HepG2 (cell line): ENCODE data around the gene KLRD1. TPM values are rescaled to one million over a fixed set of nuclear protein-coding genes. Genes with fewer than 3 reads are reported as not detected.

Source experiments
- ATAC-seq: fragments of 200-7000 bp; cut with Tn5 transposase; 3 replicates; pipeline ENCODE4 v1.9.1; 2020; ENCODE audit warnings: mild to moderate bottlenecking, moderate library complexity
- BruUV-seq: library from RNA; stranded (reverse); fragments of 400-500 nt; replicated peaks from 2 replicates; lab custom pipeline; 2021; lab: Mats Ljungman, UMichigan
- CTCF ChIA-PET: fragments of 300-600 bp; formaldehyde crosslinking; extraction: SDS; loops from one replicate; lab custom pipeline; 2021; ENCODE audit warnings: low total read pairs, inconsistent platforms, low intra/inter-chr PET ratio; lab: Yijun Ruan, JAX
- POLR2A ChIA-PET: fragments of 350-600 bp; sonication (Branson Sonifier 250); formaldehyde crosslinking; loops from one replicate; lab custom pipeline; 2020; ENCODE audit warnings: antibody characterized with exemption, inconsistent platforms; lab: Yijun Ruan, JAX
- DNase-seq: peaks from one replicate; pipeline ENCODE4 v3.0.0-alpha.2; 2015; ENCODE audit warnings: low spot score
- FAIRE-seq: peaks from 3 replicates; lab custom pipeline; 2011; peaks lifted over from hg19 to GRCh38; lab: Jason Lieb, UNC
- H2AFZ ChIP-seq: one replicate; pipeline ENCODE4 v1.6.1; 2011; ENCODE audit warnings: low read length, inconsistent platforms
- H3K27ac ChIP-seq: fragments of 300-600 bp; 3 replicates; pipeline ENCODE4 v1.8.0; 2011; ENCODE audit warnings: mixed run types, mild to moderate bottlenecking, mixed read lengths, low read length, inconsistent platforms; ENCODE audit not compliant: insufficient read depth; ENCODE audit errors: extremely low read length
- H3K27me3 ChIP-seq, 2 experiments: fragments of 200-600 bp in 1 of 2; 2 replicates in 1 of 2; 3 replicates in 1 of 2; pipeline versions ENCODE4 v1.6.0 to v1.8.0; 2011; ENCODE audit warnings: low read length in 2 of 2, mild to moderate bottlenecking in 2 of 2, moderate library complexity in 2 of 2, inconsistent platforms in 1 of 2; ENCODE audit not compliant: insufficient read depth in 2 of 2, control insufficient read depth in 1 of 2
- H3K36me3 ChIP-seq, 2 experiments: fragments of 200-600 bp in 1 of 2; replicated peaks in 1 of 2; 2 replicates in 1 of 2; 3 replicates in 1 of 2; pipeline versions ENCODE4 v1.5.1 to v1.8.0; 2011; ENCODE audit warnings: low read length in 2 of 2, inconsistent platforms in 1 of 2; ENCODE audit not compliant: insufficient read depth in 2 of 2, control insufficient read depth in 1 of 2
- H3K4me1 ChIP-seq: 2 replicates; pipeline ENCODE4 v1.5.1; 2012; ENCODE audit warnings: low read length, inconsistent platforms; ENCODE audit not compliant: insufficient read depth
- H3K4me2 ChIP-seq: 2 replicates; pipeline ENCODE4 v1.6.0; 2011; ENCODE audit warnings: low read depth, low read length, inconsistent platforms
- H3K4me3 ChIP-seq, 3 experiments: fragments of 200-600 bp in 1 of 3; sonication (generic), shearing (Covaris generic) in 1 of 3; replicated peaks in 1 of 3; 2 replicates each; pipeline ENCODE4 v1.5.1; 2011 to 2016; ENCODE audit warnings: low read length in 3 of 3, inconsistent platforms in 2 of 3, low read depth in 2 of 3, mild to moderate bottlenecking in 2 of 3, control low read depth in 1 of 3, mixed read lengths in 1 of 3; ENCODE audit not compliant: insufficient read depth in 1 of 3
- H3K79me2 ChIP-seq: one replicate; pipeline ENCODE4 v1.6.1; 2011; ENCODE audit warnings: low read length, inconsistent platforms; ENCODE audit not compliant: insufficient read depth
- H3K9ac ChIP-seq: 2 replicates; pipeline ENCODE4 v1.6.0; 2011; ENCODE audit warnings: mild to moderate bottlenecking, low read depth, low read length, inconsistent platforms; ENCODE audit not compliant: insufficient read depth
- H3K9me3 ChIP-seq: 2 replicates; pipeline ENCODE4 v1.5.1; 2012; ENCODE audit warnings: mild to moderate bottlenecking, low read length
- H4K20me1 ChIP-seq: 2 replicates; pipeline ENCODE4 v1.6.0; 2011; ENCODE audit warnings: inconsistent platforms, mild to moderate bottlenecking, low read length, moderate library complexity; ENCODE audit not compliant: insufficient read depth
- ARHGAP35 ChIP-seq: sonication (generic); formaldehyde crosslinking; IDR thresholded peaks from 2 replicates; pipeline ENCODE4 v1.9.0; 2022; ENCODE audit warnings: mild to moderate bottlenecking, inconsistent platforms, moderate library complexity, missing genetic modification reagents, borderline replicate concordance
- HMGA1 ChIP-seq: sonication (generic); formaldehyde crosslinking; conservative IDR thresholded peaks from 2 replicates; pipeline ENCODE4 v1.4.0; 2020; ENCODE audit warnings: missing genetic modification reagents
- HOXA9 ChIP-seq: sonication (generic); formaldehyde crosslinking; IDR thresholded peaks from 2 replicates; pipeline ENCODE4 v1.8.1; 2022; ENCODE audit warnings: missing genetic modification reagents, mild to moderate bottlenecking, moderate library complexity, borderline replicate concordance
- ISX ChIP-seq: sonication (generic); formaldehyde crosslinking; conservative IDR thresholded peaks from 2 replicates; pipeline ENCODE4 v1.5.0; 2020; ENCODE audit warnings: missing genetic modification reagents
- KDM3A ChIP-seq: IDR thresholded peaks from 2 replicates; pipeline ENCODE4 v1.6.1; 2018; ENCODE audit warnings: low read depth, missing compliant biosample characterization
- MEIS1 ChIP-seq: sonication (generic); formaldehyde crosslinking; IDR thresholded peaks from 2 replicates; pipeline ENCODE4 v1.9.0; 2021; ENCODE audit warnings: mild to moderate bottlenecking, missing genetic modification reagents, moderate library complexity, borderline replicate concordance
- MTF1 ChIP-seq: sonication (generic); formaldehyde crosslinking; IDR thresholded peaks from 2 replicates; pipeline ENCODE4 v1.5.0; 2020; ENCODE audit warnings: missing genetic modification reagents
- RBM22 ChIP-seq: fragments of 200-400 bp; formaldehyde crosslinking; optimal IDR thresholded peaks from 2 replicates; pipeline ENCODE3; 2017; ENCODE audit warnings: mild to moderate bottlenecking, low read length, moderate library complexity
- SP4 ChIP-seq: sonication (generic); formaldehyde crosslinking; IDR thresholded peaks from 2 replicates; pipeline ENCODE4 v1.8.1; 2023; ENCODE audit warnings: mild to moderate bottlenecking, missing genetic modification reagents
- ZBTB1 ChIP-seq: sonication (generic); formaldehyde crosslinking; IDR thresholded peaks from 2 replicates; pipeline ENCODE4 v1.4.0; 2020; ENCODE audit warnings: missing genetic modification reagents, borderline replicate concordance
- ZNF430 ChIP-seq: sonication (generic); formaldehyde crosslinking; IDR thresholded peaks from 2 replicates; pipeline ENCODE4 v1.9.0; 2021; ENCODE audit warnings: mild to moderate bottlenecking, missing genetic modification reagents
- ZNF562 ChIP-seq: sonication (generic); formaldehyde crosslinking; IDR thresholded peaks from 2 replicates; pipeline ENCODE4 v1.8.0; 2022; ENCODE audit warnings: missing genetic modification reagents, borderline replicate concordance
- ZSCAN31 ChIP-seq: sonication (generic); formaldehyde crosslinking; IDR thresholded peaks from 2 replicates; pipeline ENCODE4 v1.5.0; 2020; ENCODE audit warnings: low read depth, mild to moderate bottlenecking, missing genetic modification reagents
- whole genome bisulfite sequencing: methylation state at CpG from one replicate; pipeline ENCODE4 v1.1.6; 2017; ENCODE audit warnings: low lambda C conversion rate; 5-methylcytosine and 5-hydroxymethylcytosine counted together
- in situ Hi-C: cut with HindIII; loops from 2 replicates; pipeline ENCODE4 v1.10.0; 2017; ENCODE audit warnings: low pct_unique_long_range_greater_than_20kb; ENCODE audit not compliant: extremely low pct_ligation_motif_present
- intact Hi-C: fragments of 100-400 bp; cut with micrococcal nuclease; formaldehyde crosslinking; loops from one replicate; pipeline ENCODE4 v1.10.0; 2022; ENCODE audit not compliant: unreplicated experiment
- polyA plus RNA-seq, 8 experiments: library from polyadenylated mRNA; depleted of rRNA in 3 of 8; stranded (reverse) in 7 of 8; unstranded in 1 of 8; fragments of >200 nt; fragmentation: Illumina TruSeq in 4 of 8; extraction: Trizol in 4 of 8; gene quantifications; 2 replicates each; pipeline versions ENCODE4 v1.2.1 to v1.2.3, GENCODE V29; 2011 to 2016; ENCODE audit warnings: low read depth in 4 of 8, missing spikeins in 1 of 8, mixed read lengths in 1 of 8; ENCODE audit not compliant: insufficient read depth in 1 of 8
- total RNA-seq, 5 experiments: library from RNA; depleted of rRNA; stranded (reverse); fragments of >200 nt; fragmentation: Illumina TruSeq; extraction: Trizol; gene quantifications; 2 replicates each; pipeline ENCODE4 v1.2.3, GENCODE V29; 2016; ENCODE audit warnings: low read depth in 1 of 5
- TF ChIP-seq, protein P1 (sequence below): sonication (generic); formaldehyde crosslinking; conservative IDR thresholded peaks from 2 replicates; pipeline ENCODE4 v1.4.0; 2020; ENCODE audit warnings: missing genetic modification reagents
- TF ChIP-seq, protein P2 (sequence below): sonication (generic); formaldehyde crosslinking; IDR thresholded peaks from 2 replicates; pipeline ENCODE4 v1.8.1; 2023; ENCODE audit warnings: mild to moderate bottlenecking, missing genetic modification reagents, borderline replicate concordance
- TF ChIP-seq, protein P3 (sequence below): IDR thresholded peaks from 2 replicates; pipeline ENCODE4 v1.6.1; 2012; ENCODE audit warnings: low read length, improper control_type of control experiment

The KLRD1 gene
- total and polyA plus RNA-seq, 2 of the 13 experiments (the other 11 are each of a cell fraction or from before 2014, with no cell fraction given), result 0.01 TPM; not detected in 1

DNA sequence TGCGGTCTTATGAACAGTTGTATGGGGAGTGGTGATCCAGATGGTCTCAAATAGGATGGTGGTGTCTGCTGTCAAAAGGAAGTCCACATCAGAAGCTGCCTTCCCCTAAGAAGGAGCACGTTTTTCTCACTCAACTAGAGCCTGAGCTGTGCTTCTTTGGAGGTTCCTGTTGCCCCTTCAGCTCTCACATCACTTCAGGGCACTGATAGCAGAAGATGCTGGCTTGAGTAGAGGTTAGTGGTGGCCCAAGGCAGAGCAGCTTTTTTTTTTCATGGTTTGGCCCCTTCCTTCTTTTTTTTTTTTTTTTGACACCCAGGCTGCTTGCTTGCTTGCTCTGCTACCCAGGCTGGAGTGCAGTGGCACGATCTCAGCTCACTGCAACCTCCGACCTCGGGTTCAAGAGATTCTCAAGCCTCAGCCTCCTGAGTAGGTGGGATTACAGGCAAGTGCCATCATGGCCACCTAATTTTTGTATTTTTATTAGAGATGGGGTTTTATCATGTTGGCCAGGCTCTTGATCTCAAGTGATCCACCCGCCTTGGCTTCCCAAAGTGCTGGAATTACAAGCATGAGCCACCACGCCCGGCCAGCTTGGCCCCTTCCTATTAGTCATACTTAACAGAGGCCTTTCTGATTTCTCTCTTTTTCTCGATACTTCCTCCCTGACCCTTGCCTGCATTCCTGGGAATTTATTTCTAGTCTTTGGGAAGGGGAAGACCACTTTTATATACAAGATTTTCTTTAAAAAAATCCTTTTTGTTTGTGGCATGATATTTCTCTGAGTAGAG, 31.6 kb downstream of the KLRD1 start:
- no TSS peak for BruUV-seq
- Histone ChIP-seq H3K4me3 (no peak overlapping the region), H3K79me2 (no peaks in the 10 kb centered on the region), H3K9ac (no peak overlapping the region), H3K27ac (no peak overlapping the region), H3K4me2 (no peak overlapping the region), H3K4me1 (no peaks in the 10 kb centered on the region), H3K36me3 (no peaks in the 10 kb centered on the region), H3K9me3 (no peaks in the 10 kb centered on the region), H3K27me3 (no peaks in the 10 kb centered on the region; a peak in 1 of 5 replicates), H4K20me1 (no peaks in the 10 kb centered on the region), H2AFZ (no peak overlapping the region)
- ChIA-PET POLR2A (no interaction called here), CTCF (no interaction called here)
- no peak for DNase-seq
- WGBS, result 16% methylated on average over 9 of the region's 9 CpGs
- in situ Hi-C loops (no loop called here), intact Hi-C loops (no loop called here)
- ATAC-seq, result no peak
- FAIRE-seq, result no peak
- TF ChIP-seq ISX (no peak), ZBTB1 (CRISPR knock-in tag) (no peak), KDM3A (CRISPR knock-in tag) (no peak), ARHGAP35 (no peak), MEIS1 (CRISPR knock-in tag) (no peak), HOXA9 (no peak), ZNF562 (no peak), HMGA1 (CRISPR knock-in tag) (no peak), ZNF430 (CRISPR knock-in tag) (no peak), SP4 (CRISPR knock-in tag) (no peak), MTF1 (CRISPR knock-in tag) (no peak), RBM22 (no peak), ZSCAN31 (CRISPR knock-in tag) (no peak)
- TF ChIP-seq, protein P1, sequence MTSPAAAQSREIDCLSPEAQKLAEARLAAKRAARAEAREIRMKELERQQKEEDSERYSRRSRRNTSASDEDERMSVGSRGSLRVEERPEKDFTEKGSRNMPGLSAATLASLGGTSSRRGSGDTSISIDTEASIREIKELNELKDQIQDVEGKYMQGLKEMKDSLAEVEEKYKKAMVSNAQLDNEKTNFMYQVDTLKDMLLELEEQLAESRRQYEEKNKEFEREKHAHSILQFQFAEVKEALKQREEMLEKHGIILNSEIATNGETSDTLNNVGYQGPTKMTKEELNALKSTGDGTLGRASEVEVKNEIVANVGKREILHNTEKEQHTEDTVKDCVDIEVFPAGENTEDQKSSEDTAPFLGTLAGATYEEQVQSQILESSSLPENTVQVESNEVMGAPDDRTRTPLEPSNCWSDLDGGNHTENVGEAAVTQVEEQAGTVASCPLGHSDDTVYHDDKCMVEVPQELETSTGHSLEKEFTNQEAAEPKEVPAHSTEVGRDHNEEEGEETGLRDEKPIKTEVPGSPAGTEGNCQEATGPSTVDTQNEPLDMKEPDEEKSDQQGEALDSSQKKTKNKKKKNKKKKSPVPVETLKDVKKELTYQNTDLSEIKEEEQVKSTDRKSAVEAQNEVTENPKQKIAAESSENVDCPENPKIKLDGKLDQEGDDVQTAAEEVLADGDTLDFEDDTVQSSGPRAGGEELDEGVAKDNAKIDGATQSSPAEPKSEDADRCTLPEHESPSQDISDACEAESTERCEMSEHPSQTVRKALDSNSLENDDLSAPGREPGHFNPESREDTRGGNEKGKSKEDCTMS, result no peak
- TF ChIP-seq, protein P2, sequence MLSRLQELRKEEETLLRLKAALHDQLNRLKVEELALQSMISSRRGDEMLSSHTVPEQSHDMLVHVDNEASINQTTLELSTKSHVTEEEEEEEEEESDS, result no peak
- TF ChIP-seq, protein P3, sequence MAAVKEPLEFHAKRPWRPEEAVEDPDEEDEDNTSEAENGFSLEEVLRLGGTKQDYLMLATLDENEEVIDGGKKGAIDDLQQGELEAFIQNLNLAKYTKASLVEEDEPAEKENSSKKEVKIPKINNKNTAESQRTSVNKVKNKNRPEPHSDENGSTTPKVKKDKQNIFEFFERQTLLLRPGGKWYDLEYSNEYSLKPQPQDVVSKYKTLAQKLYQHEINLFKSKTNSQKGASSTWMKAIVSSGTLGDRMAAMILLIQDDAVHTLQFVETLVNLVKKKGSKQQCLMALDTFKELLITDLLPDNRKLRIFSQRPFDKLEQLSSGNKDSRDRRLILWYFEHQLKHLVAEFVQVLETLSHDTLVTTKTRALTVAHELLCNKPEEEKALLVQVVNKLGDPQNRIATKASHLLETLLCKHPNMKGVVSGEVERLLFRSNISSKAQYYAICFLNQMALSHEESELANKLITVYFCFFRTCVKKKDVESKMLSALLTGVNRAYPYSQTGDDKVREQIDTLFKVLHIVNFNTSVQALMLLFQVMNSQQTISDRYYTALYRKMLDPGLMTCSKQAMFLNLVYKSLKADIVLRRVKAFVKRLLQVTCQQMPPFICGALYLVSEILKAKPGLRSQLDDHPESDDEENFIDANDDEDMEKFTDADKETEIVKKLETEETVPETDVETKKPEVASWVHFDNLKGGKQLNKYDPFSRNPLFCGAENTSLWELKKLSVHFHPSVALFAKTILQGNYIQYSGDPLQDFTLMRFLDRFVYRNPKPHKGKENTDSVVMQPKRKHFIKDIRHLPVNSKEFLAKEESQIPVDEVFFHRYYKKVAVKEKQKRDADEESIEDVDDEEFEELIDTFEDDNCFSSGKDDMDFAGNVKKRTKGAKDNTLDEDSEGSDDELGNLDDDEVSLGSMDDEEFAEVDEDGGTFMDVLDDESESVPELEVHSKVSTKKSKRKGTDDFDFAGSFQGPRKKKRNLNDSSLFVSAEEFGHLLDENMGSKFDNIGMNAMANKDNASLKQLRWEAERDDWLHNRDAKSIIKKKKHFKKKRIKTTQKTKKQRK, result no peak
